Measurements from ENCODE around the gene CBX8.

DNA sequence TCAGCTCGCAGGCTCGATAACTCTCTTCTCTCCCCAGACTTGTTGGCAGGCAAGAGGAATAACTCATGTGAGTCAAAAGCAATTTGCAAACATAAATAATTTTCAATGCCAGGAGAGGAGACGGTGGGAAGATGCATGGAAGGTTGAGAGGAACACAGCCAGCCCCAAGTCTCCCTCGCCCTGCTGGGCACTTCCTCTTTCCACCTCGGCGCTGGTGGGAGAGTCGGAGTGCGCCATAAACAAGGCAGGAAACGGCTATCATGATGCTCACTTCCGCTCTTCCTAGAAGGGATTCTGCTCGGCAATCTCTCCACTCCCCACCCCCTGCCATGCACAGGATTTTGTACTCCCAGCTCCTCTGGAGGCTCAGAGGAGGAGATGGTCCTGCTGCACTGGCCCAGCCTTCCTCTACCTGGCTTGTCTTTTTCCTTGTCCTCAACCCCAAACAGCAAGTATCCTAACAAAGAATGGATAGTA lies 29.4 kb upstream of the CBX8 start:
- TF ChIP-seq, protein P1, sequence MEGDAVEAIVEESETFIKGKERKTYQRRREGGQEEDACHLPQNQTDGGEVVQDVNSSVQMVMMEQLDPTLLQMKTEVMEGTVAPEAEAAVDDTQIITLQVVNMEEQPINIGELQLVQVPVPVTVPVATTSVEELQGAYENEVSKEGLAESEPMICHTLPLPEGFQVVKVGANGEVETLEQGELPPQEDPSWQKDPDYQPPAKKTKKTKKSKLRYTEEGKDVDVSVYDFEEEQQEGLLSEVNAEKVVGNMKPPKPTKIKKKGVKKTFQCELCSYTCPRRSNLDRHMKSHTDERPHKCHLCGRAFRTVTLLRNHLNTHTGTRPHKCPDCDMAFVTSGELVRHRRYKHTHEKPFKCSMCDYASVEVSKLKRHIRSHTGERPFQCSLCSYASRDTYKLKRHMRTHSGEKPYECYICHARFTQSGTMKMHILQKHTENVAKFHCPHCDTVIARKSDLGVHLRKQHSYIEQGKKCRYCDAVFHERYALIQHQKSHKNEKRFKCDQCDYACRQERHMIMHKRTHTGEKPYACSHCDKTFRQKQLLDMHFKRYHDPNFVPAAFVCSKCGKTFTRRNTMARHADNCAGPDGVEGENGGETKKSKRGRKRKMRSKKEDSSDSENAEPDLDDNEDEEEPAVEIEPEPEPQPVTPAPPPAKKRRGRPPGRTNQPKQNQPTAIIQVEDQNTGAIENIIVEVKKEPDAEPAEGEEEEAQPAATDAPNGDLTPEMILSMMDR (conservative IDR thresholded peaks at IDR 0.05): no peak
- no peak for TF ChIP-seq ZFX (IDR thresholded peaks at IDR 0.05)

Measured in C4-2B (cell line).